ENCODE measurements around the gene CDON.

The CDON gene, protein sequence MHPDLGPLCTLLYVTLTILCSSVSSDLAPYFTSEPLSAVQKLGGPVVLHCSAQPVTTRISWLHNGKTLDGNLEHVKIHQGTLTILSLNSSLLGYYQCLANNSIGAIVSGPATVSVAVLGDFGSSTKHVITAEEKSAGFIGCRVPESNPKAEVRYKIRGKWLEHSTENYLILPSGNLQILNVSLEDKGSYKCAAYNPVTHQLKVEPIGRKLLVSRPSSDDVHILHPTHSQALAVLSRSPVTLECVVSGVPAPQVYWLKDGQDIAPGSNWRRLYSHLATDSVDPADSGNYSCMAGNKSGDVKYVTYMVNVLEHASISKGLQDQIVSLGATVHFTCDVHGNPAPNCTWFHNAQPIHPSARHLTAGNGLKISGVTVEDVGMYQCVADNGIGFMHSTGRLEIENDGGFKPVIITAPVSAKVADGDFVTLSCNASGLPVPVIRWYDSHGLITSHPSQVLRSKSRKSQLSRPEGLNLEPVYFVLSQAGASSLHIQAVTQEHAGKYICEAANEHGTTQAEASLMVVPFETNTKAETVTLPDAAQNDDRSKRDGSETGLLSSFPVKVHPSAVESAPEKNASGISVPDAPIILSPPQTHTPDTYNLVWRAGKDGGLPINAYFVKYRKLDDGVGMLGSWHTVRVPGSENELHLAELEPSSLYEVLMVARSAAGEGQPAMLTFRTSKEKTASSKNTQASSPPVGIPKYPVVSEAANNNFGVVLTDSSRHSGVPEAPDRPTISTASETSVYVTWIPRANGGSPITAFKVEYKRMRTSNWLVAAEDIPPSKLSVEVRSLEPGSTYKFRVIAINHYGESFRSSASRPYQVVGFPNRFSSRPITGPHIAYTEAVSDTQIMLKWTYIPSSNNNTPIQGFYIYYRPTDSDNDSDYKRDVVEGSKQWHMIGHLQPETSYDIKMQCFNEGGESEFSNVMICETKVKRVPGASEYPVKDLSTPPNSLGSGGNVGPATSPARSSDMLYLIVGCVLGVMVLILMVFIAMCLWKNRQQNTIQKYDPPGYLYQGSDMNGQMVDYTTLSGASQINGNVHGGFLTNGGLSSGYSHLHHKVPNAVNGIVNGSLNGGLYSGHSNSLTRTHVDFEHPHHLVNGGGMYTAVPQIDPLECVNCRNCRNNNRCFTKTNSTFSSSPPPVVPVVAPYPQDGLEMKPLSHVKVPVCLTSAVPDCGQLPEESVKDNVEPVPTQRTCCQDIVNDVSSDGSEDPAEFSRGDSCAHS (N-terminal part only)

DNA sequence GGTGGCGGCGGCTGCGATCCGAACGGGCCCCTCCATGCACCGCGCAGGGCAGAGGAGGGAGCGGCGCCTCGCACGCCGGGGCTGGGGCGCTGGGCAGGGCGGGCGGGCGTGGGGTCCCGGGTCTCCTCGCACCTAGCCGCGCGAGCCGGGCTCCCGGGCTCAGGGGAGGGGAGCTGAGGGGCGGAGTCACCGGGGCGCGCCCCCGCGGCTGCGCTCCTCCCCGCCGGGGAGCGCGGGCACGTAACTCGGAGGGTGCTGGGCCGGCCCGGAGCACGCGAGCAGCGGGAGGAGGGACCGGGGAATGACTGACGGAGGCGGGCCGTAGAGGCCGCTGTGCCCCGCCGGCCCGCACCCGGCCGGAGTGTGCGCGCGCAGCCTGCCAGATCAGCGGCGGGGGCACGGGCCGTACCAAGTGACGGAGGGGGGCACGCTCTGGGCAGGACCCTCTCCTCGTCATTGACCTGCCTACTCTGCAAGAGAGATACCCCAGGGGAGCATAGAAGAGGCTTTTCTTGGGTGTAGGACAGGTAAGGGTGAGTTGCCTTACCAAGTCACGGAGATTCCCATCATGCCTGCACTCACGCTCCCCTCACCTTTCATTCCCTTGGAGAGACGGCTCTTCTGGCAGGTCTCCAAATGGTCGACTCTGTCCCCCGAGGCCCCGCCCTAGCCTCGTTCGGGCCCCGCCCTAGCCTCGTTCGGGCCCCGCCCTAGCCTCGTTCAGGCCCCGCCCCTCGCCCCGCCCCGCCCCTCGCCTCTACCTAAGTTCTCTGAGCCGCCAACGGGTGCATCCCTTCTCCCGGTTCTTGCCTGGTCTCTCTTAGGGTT, at the start of gene CDON:
TSS of gene CDON (minus strand) at position 188 of the 828 bp plus-strand sequence. CDS start 39,390 bp downstream, outside the sequence.
- peak; percentile 81 to 92 (median 84) for DNase-seq

DNA sequence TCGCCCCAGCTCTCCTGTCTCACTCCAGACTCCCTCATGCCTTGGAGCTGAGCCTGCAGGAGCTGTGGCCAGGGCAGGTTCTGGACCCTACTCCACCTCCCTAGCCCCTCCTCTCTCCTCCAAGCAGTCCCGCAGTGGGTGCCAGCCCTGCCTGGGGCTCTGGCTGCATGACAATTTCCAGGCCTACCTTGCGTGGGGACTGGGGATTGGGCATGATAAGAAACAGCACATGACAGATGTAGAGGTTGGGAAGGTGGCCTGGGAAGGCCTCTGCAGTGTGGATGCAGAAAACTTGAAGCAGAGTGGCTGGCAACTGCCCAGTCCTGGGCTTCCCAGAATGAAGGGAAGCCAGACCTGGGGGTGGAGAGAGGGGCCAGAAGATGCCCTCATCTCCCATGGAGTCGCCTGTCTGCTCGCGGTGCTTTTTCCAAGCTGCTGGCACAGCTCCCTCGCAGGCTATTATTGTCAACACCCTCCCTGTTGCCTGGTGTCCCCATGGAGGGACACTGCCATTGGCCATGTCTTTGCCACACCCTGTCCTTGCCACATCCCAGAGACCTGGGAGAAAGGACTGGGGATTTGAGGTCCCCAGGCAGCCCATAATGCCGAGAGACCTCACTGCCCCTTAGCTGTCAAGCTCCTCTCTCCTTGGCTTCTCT, 48.9 kb upstream of the CDON start:
- no peak for DNase-seq

DNA sequence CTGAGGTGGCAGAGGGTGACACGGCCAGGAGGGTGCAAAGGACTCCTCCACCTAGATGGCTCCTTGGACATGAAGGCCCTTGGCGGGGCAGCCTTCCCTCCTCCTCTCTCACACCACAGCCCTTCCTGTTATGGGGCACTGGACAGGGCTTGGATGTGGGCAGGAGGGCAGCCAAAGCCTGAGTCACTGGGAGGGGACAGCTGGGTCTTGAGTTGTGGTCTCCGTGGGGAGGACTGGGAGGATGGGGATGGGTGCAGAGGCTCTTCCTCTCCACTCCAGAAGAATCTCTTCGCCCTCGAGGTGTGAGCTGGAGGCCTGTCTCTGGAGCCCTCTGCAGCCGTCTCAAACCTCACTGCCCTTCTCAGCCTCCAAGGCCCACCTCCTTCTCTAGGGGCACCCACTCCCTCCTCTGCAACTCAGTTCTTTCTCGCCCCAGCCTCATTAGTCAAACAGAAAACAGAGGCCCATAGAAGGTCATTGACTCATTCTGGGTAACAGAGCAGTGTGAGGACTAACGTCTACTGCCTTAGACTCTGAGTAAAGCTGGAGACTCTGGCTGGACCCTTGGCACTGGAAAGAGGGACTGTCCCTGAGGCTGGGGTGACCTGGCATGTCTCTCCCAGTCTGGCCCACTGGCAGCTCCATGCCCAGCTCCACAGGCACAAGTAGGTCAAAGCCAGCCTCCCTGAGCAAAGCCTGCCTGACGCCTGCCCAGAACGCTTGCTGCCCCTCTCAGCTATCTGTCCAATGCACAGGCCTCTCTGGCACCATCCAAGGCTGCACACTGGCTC, 47.5 kb upstream of the CDON start:
- DNase-seq = no peak

DNA sequence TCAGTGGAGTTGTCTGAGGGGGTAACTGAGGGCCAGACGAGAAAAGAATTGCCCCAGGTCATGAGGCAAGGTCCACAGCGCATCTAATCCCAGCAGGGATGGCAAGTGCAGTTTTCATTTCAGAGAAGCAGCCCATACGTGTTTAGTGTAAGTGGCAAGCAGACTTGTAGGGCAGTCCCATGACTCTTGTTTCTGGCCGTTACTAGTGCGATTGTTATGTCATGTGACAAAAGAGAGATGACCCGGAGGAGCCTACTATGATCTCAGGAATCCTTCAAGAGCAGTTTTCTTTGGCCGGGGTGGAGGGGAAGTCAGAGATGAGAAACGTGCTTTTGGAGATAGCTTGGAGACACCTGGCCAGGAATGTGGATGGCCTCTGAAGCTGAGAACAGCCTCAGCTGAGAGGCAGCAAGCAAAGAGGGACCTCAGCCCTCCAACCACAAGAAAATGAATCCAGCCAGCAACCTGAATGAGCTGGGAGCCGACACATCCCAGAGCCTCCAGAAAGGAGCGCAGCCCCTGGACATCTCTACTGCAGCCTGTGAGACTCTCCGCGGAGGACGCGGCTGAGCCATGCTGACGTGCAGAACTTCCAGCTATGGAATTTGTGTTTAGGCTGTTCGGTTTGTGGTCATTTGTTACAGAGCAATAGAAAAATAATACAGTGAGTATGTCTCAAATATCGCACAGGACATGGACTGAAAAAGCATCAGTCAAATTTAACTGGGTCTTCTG, 44.1 kb upstream of the CDON start:
- DNase-seq = no peak

DNA sequence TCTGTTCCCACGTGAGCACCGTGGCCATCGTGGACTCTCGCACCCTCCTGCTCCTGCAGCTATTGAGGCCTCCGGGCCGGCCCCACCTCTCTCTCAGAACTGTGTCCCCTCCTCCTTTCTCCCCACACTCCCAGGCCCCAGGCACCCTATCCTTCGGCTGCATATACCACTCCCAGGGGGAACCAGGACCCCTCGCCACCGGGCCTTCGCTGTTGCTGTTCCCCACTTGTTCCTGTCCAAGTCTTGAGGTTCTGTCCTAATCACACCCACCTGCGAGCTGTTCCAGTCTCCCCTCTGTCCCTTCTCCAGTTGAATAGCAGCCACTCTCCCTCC, 43.0 kb upstream of the CDON start:
- DNase-seq = no peak

DNA sequence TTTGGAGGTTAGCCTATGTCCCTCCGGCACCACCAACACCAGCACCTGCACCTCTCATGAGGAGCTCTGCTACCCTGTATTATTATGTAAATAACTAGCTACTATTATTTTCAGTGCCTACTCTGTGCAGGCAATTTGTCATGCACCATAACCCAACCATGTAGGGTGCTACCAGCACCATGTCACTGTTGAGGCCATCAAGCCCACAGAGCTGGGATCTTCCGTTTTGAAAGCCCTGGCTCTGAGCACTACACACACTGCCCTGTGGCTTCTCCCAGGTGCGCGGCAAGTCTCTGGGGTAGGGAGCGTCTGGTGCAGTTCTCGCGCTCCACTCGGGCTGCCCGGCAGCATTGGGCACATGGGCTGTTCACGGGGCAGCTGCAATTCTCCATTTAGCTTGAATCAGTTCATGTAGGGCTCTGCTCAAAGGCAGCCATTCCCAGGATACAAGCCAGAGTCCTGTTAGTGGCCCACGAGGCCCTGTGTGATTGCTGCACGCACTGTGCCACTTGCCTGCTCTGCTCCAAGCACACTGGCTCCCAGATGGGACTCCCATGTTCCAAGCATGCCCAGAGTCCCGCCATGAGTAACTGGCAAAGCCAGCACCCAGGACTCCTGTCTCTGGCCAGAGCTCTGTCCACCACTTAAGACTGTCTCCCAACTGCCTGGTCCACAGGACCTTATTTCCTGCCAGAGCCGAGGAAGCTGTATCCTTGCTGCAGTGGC, 42.5 kb upstream of the CDON start:
- no peak for DNase-seq

DNA sequence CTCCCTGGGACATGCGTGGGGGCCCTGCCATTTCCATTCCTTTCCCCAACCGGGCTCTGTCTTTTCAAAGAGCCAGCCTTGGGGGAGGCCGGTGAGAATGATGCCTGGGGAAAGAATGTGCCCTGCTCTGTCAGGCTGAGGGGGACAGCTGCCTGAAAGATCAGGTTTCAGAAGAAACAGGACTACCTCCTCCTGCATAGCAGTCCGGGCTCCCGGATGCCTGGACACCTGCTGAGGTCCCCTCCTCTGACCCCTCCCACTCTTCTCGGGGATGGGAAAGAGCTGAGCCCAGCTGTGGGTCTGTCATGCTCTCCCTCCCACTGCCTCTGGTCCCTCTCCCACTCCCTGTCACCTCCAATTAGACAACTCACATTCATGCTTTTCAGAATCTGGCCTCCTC, 41.8 kb upstream of the CDON start:
- DNase-seq = no peak

DNA sequence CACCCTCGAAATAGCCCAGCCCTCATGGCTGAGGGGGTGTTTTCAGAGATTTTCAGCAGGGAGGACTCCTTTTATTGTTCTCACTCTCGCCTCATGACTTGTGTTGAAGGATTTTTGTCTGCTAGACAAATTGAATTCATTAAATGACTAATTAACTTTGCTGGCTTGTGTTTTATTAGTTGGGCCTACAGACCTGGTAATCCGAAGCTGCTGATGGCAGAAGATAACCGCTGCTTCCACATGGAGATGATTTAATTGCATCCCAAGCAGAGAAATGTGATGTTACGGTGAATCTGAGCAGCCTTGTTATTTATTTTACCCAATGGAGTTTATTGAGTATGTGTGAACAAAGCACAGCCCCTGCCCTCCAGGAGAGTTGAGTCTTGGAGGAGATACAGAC, 40.5 kb upstream of the CDON start:
- DNase-seq = no peak

DNA sequence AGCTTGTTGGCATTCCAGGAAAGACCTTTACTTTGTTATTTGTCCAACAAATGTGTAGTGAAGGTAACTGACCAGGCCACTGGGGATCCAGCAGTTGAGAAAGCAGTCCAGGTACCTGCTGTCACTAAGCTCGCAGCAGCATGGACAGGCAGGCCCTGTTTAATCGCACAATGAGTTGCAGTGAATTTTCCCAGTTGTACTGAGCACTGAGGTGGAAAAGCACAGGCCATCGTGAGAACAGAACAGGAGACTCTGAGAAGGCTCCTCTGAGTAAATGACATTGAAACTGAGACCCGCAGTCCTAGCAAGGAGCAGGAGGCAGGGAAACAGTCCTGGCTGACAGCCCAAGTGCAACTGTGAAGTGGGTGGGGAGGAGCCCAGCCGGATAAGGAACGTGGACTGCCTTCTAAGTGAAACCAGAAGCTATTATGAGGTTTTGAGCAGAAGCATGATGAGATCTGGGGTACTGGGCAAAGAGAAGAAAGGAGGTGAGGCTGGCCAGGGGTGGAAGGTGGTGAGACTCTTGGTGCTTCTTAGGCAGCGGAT, 39.8 kb upstream of the CDON start:
- no peak for DNase-seq

DNA sequence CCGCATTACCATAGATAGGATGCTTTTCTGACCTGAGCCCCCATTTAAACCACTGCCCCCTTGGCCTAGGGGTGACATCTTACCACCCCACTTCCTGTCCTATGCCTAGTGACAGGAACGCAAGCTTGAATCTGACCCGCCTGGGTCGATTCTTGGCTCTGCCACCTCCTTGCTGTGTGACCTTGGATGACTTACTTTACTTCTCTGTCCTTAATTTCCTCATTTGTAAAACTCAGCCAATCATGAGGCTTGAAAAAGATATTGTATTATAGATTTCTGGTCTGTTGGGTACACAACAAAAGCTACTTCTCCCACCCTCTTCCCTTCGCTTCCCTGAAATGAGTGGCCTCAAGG, 39.2 kb upstream of the CDON start:
- no peak for DNase-seq

DNA sequence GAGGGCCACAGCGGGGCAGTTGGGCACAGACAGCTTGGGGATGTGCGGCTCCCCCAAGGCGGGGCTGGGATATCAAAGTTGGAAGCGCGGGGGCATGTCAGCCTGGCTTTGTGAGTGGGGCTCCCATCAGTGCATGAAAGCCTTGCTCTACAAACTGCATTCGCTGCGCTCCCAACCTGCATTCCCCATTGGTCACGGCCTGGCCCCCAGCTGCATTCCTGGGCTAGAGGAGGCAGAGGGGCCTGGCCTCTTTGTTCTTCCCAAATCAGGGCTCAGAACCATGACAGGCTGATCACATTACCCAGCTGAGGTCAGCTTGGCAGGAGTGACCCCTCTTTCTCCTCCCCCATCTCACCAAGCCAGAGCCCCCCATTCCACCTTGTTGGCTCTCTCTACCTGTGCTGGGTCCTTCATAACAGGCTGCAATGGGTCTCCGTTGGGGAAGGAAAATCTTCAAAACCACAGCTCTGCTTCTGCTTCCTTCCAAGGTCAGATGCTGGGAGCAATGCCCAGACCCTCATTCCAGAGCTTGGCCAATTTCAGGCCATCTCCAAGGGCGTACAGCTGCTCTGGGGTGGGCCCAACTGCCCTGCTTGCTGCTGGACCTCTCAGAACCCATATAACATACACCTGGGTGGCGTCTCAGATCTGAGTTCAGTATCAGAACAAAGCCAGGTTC, 38.7 kb upstream of the CDON start:
- no peak for DNase-seq

DNA sequence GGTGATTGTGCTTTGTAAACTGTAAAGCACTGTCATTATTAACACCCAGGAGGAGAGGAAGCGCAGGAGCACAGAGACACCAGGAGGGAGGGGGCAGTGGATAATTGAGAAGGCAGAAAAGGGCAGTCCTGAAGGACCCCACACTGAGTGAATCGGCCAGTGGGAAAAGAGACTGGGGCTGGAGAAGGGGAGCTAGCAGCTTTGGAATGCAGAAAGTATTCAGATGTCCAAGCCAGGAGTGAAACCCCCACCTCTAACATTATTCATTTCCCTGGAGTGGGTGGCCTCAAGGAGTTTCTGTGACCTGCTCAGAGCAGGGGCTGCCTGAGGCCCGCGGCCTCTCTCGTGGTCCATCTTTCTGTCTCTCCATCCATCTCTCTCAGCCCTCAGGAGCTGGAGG, 38.0 kb upstream of the CDON start:
- DNase-seq = no peak

DNA sequence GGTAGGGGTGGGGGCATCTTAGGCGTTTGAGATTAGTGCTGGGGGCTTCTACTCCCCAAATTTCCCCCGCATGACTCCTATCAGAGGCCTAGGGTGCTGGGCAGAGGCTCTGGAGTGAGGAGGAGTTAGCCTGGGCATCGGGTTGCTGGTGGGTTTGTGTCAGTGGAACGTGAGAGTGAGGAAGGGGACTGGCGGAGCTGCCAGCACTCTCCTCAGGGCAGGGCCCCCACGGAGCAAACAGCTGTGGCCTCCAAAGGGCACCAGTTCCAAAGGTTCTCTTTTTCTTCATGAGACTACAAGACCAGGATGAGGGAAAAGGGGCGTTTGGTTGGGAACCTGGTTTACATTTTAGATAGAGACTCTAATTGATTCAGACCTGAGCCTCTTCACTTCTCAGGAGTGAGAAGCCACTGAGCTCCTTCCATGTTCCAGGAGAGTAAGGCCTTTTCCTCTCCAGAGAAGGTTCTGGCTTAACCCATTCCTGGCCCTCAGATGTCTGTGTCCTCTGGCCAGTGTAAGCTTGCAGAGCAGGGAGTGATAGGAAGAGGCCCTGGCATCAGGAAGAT, 35.6 kb upstream of the CDON start:
- no peak for DNase-seq

DNA sequence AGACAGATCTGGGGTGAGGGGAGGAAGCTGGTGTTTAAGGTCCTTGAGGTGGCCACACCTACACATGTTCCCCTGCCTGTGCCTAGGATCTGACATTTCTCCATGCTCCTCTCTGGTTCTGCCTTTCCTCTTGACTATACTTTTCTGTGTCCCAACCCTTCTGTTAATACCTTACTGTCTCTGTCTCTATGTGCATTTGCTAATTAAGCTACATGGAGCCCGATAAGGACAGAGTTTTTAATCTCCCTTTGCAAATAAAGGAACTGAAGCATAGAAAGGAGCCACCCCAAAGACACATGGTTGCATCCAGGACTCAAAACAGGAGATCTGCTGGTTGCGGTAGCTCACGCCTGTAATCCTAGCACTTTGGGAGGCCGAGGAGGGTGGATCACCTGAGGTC, 33.1 kb upstream of the CDON start:
- no peak for DNase-seq

DNA sequence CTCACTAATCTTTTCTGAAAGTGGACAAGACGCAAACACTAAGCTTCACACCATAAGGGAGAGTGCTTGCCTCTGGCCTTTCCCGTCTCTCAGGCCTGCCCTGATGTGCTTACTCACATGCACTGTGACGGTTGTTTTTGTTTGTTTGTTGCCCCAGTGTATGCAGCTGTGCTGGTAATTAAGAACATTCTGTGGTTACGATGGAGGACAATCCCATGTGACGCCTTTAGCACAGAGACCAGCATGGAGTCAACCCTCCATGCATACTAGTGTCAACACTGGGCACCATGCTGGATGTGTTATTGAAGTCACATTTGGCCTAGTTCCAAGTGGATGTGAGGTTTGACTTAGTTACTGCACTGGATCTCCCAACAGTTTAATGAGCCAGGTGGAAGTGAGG, 27.8 kb upstream of the CDON start:
- DNase-seq = no peak

DNA sequence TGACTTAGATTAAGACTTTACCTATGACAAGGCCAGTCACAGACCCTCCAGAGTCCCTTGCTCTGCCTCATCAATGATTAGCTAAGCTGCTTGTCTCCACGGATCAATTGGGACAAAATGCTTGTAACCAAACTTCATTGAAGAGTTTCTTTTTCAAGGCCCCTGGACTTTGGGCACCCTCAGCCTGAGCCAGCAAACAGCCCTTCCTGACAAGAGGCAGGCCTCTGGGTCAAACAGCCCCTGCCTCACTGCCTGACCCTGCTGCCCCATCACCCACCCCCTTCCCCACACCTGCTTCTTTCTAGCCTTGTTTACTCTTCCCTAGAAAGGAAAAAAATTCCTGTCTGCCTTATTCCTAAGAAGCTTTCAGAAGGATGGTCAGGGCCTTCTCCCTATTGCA, 26.3 kb upstream of the CDON start:
- DNase-seq = no peak

DNA sequence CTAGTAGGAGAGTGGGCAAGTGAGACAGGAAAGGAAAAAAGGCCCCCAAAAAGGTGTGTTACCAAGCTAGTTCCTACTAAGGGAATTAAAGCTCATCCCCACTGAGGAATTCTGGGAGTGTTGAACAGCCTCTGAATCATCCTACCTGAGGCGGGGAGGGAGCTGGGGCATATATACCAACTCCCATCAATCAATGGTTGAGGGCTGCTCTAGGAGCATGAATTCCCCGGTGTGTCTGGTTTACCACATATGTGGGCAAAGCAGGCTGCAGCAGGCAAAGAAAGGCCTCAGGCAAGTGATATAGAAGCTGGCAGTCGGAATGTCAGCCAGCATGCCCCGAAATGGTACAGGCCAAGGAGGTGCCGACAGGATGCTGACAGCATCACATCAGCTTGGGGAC, 23.6 kb upstream of the CDON start:
- no peak for DNase-seq

DNA sequence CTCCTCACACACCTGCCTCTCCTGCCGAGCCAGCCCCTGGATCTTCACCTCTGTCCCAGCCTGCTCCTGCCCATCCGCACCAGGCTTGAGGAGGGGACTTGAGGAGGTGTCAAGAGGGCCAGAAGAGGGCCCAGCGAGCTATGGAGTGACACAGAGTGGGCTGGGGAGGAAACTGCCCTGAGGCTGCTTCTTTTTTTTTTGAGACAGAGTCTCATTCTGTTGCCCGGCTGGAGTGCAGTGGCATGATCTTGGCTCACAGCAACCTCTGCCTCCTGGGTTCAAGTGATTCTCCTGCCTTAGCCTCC, 21.9 kb upstream of the CDON start:
- DNase-seq = no peak
